HEK293 (cell line): ENCODE data around the gene BABAM1.

Source experiments
- CTCF ChIP-seq: fragments of 450-650 bp; formaldehyde crosslinking; IDR thresholded peaks from 2 replicates; pipeline ENCODE4 v1.5.1; 2016; ENCODE audit warnings: missing biosample characterization, missing genetic modification characterization
- HOXC10 ChIP-seq: sonication (generic); formaldehyde crosslinking; IDR thresholded peaks from 2 replicates; pipeline ENCODE4 v1.8.1; 2023; ENCODE audit warnings: mild to moderate bottlenecking, missing genetic modification reagents
- MYNN ChIP-seq: fragments of 450-650 bp; formaldehyde crosslinking; IDR thresholded peaks from 2 replicates; pipeline ENCODE4 v1.5.1; 2016; ENCODE audit warnings: missing biosample characterization, missing genetic modification characterization, borderline replicate concordance
- MZF1 ChIP-seq: fragments of 450-650 bp; formaldehyde crosslinking; IDR thresholded peaks from 2 replicates; pipeline ENCODE4 v1.5.1; 2017; ENCODE audit warnings: missing biosample characterization, missing genetic modification characterization, borderline replicate concordance
- SCRT1 ChIP-seq: fragments of 450-650 bp; formaldehyde crosslinking; IDR thresholded peaks from 2 replicates; pipeline ENCODE4 v1.5.1; 2016; ENCODE audit warnings: missing biosample characterization, missing genetic modification characterization, borderline replicate concordance
- SCRT2 ChIP-seq: fragments of 450-650 bp; formaldehyde crosslinking; IDR thresholded peaks from 2 replicates; pipeline ENCODE4 v1.5.1; 2016; ENCODE audit warnings: missing biosample characterization, missing genetic modification characterization
- ZBTB1 ChIP-seq: fragments of 450-650 bp; formaldehyde crosslinking; IDR thresholded peaks from 2 replicates; pipeline ENCODE4 v1.5.1; 2016; ENCODE audit warnings: missing biosample characterization, missing genetic modification characterization
- ZNF274 ChIP-seq, 2 experiments: fragments of 200-500 bp in 1 of 2; fragments of 450-650 bp in 1 of 2; sonication (Bioruptor generic) in 1 of 2; formaldehyde crosslinking in 1 of 2; IDR thresholded peaks; 2 replicates each; pipeline versions ENCODE4 v1.5.1 to v1.6.1; 2014 to 2016; ENCODE audit warnings: borderline replicate concordance in 1 of 2, inconsistent platforms in 1 of 2, low read length in 1 of 2, missing biosample characterization in 1 of 2, missing genetic modification characterization in 1 of 2
- ZNF366 ChIP-seq: fragments of 450-650 bp; formaldehyde crosslinking; conservative IDR thresholded peaks from 2 replicates; pipeline ENCODE4 v1.5.1; 2016; ENCODE audit warnings: missing biosample characterization, missing genetic modification characterization
- ZNF416 ChIP-seq: fragments of 450-650 bp; formaldehyde crosslinking; IDR thresholded peaks from 2 replicates; pipeline ENCODE4 v1.5.1; 2016; ENCODE audit warnings: missing biosample characterization, missing genetic modification characterization
- ZNF555 ChIP-seq: fragments of 450-650 bp; formaldehyde crosslinking; conservative IDR thresholded peaks from 2 replicates; pipeline ENCODE4 v1.5.1; 2017; ENCODE audit warnings: missing biosample characterization, mild to moderate bottlenecking, missing genetic modification characterization, inconsistent platforms
- ZNF670 ChIP-seq: fragments of 450-650 bp; formaldehyde crosslinking; IDR thresholded peaks from 2 replicates; pipeline ENCODE4 v1.5.1; 2016; ENCODE audit warnings: missing biosample characterization, missing genetic modification characterization, low read depth
- TF ChIP-seq, protein P1 (sequence below): fragments of 450-650 bp; formaldehyde crosslinking; IDR thresholded peaks from 2 replicates; pipeline ENCODE4 v1.5.1; 2016; ENCODE audit warnings: missing biosample characterization, missing genetic modification characterization

GRCh38 chr19:17266026-17266425 is 1.2 kb upstream of the BABAM1 start:
- TF ChIP-seq ZNF670 (tag by site-specific recombination) (no peak), ZNF555 (no peak), MZF1 (tag by site-specific recombination) (no peak), ZNF274 (IDR thresholded peaks at IDR 0.05; ENCODE audit: low read length) (no peak), ZNF274 (tag by site-specific recombination; IDR thresholded peaks at IDR 0.05; ENCODE audit: borderline replicate concordance) (no peak), CTCF (tag by site-specific recombination) (no peak), HOXC10 (no peak), ZNF366 (tag by site-specific recombination) (no peak), SCRT2 (tag by site-specific recombination) (no peak), ZBTB1 (tag by site-specific recombination) (no peak), MYNN (no peak), SCRT1 (tag by site-specific recombination) (no peak), ZNF416 (tag by site-specific recombination) (no peak)
- TF ChIP-seq, protein P1, sequence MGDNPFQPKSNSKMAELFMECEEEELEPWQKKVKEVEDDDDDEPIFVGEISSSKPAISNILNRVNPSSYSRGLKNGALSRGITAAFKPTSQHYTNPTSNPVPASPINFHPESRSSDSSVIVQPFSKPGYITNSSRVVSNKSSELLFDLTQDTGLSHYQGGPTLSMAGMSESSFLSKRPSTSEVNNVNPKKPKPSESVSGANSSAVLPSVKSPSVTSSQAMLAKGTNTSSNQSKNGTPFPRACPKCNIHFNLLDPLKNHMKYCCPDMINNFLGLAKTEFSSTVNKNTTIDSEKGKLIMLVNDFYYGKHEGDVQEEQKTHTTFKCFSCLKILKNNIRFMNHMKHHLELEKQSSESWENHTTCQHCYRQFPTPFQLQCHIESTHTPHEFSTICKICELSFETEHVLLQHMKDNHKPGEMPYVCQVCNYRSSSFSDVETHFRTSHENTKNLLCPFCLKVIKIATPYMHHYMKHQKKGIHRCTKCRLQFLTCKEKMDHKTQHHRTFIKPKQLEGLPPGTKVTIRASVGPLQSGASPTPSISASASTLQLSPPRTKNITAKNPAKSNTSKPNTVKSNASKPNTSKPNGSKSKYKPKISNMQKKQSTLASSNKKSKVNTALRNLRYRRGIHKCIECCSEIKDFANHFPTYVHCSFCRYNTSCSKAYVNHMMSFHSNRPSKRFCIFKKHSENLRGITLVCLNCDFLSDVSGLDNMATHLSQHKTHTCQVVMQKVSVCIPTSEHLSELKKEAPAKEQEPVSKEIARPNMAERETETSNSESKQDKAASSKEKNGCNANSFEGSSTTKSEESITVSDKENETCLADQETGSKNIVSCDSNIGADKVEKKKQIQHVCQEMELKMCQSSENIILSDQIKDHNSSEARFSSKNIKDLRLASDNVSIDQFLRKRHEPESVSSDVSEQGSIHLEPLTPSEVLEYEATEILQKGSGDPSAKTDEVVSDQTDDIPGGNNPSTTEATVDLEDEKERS (tag by site-specific recombination) = no peak
